ENCODE data around the gene SFXN4. TPM values are rescaled to one million over a fixed set of nuclear protein-coding genes. Genes with fewer than 3 reads are reported as not detected.

SFXN4 gene
- total and polyA plus RNA-seq, 9 of the 15 experiments (the other 6 are each of a cell fraction or from before 2014, with no cell fraction given) = 40.1 to 97.8 (median 54.5) TPM

DNA sequence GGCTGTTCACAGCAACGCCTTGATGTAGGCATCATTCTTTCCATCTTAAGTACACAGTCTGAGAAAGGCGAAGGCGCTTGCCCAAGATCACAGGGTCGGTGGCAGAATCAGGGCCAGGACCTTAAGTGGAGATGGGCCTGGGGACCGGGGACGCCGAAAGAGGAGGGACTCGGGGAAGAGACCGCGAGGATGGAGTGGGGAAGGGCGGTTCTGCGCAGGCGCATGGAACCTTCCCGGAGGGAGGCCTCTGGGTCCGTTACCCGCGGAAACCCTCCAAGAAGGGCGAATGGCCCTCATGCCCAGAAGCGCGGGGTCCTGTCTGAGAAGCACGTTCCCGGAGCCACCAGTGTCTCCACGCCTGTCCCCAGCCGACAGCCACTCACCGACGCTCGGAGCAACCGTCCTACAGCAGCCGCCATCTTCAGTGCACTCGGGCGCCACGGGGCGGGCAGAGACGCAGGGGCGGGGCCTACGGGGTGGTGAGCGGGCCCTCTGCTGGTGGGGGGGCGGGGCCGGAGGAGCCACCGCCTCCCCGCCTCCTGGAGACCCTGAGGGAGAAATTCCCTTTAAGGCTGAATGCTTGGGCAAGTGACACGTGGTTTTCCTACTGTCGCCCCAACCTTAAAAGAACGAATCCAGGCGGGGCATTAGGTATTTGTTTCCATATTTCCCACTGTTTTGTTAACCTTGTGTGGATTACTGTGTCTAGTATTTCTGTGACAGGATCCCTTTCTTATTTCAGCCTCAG, 13.0 kb upstream of the SFXN4 start, which contains the start of gene PRDX3 (continued):
- TF ChIP-seq, protein P1, sequence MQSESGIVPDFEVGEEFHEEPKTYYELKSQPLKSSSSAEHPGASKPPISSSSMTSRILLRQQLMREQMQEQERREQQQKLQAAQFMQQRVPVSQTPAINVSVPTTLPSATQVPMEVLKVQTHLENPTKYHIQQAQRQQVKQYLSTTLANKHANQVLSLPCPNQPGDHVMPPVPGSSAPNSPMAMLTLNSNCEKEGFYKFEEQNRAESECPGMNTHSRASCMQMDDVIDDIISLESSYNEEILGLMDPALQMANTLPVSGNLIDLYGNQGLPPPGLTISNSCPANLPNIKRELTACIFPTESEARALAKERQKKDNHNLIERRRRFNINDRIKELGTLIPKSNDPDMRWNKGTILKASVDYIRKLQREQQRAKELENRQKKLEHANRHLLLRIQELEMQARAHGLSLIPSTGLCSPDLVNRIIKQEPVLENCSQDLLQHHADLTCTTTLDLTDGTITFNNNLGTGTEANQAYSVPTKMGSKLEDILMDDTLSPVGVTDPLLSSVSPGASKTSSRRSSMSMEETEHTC (IDR thresholded peaks at IDR 0.05) = 0 out of 2 replicates have a peak, but pooled peaks have one; percentile 40
- no peak for TF ChIP-seq POLR3G (IDR thresholded peaks at IDR 0.05; ENCODE audit: extremely low read depth, insufficient read length, insufficient replicate concordance)
- TF ChIP-seq SMARCA4 (IDR thresholded peaks at IDR 0.05) = no peak
- TF ChIP-seq, protein P2, sequence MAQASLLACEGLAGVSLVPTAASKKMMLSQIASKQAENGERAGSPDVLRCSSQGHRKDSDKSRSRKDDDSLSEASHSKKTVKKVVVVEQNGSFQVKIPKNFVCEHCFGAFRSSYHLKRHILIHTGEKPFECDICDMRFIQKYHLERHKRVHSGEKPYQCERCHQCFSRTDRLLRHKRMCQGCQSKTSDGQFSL (CRISPR knock-in tag; IDR thresholded peaks at IDR 0.05) = 0 out of 2 replicates have a peak, but pooled peaks have one; percentile 39
- TF ChIP-seq, protein P2 (tag; IDR thresholded peaks at IDR 0.05) = no peak
- TF ChIP-seq ZNF551 (CRISPR knock-in tag; IDR thresholded peaks at IDR 0.05) = no peak
- TF ChIP-seq RBM15 (IDR thresholded peaks at IDR 0.05; ENCODE audit: insufficient read depth, low read length) = no peak
- no peak for TF ChIP-seq TARDBP (IDR thresholded peaks at IDR 0.05)
- peak; percentile 96 for TF ChIP-seq SUPT5H (IDR thresholded peaks at IDR 0.05)
- TF ChIP-seq RNF2 (IDR thresholded peaks at IDR 0.05) = peak; percentile 26; the same call in 1 of the 2 replicates
- TF ChIP-seq SETDB1 (IDR thresholded peaks at IDR 0.05; ENCODE audit: low read length) = no peak
- TF ChIP-seq PCBP1 (IDR thresholded peaks at IDR 0.05; ENCODE audit: low read depth, low read length, poor library complexity, severe bottlenecking) = no peak
- TF ChIP-seq XRCC5 (IDR thresholded peaks at IDR 0.05; ENCODE audit: low read depth, low read length) = no peak
- no peak for TF ChIP-seq STAG1 (CRISPR knock-in tag; IDR thresholded peaks at IDR 0.05; ENCODE audit: borderline replicate concordance)
- TF ChIP-seq BRCA1 (IDR thresholded peaks at IDR 0.05) = no peak
- TF ChIP-seq BRCA1 (CRISPR knock-in tag; IDR thresholded peaks at IDR 0.05) = no peak
- no peak for TF ChIP-seq MEF2D (tag; conservative IDR thresholded peaks at IDR 0.05; ENCODE audit: low read depth)
- no peak for TF ChIP-seq CBX5 (IDR thresholded peaks at IDR 0.05; ENCODE audit: borderline replicate concordance, low read depth)
- no peak for TF ChIP-seq ZNF764 (CRISPR knock-in tag; IDR thresholded peaks at IDR 0.05; ENCODE audit: low read depth)
- TF ChIP-seq, protein P3, sequence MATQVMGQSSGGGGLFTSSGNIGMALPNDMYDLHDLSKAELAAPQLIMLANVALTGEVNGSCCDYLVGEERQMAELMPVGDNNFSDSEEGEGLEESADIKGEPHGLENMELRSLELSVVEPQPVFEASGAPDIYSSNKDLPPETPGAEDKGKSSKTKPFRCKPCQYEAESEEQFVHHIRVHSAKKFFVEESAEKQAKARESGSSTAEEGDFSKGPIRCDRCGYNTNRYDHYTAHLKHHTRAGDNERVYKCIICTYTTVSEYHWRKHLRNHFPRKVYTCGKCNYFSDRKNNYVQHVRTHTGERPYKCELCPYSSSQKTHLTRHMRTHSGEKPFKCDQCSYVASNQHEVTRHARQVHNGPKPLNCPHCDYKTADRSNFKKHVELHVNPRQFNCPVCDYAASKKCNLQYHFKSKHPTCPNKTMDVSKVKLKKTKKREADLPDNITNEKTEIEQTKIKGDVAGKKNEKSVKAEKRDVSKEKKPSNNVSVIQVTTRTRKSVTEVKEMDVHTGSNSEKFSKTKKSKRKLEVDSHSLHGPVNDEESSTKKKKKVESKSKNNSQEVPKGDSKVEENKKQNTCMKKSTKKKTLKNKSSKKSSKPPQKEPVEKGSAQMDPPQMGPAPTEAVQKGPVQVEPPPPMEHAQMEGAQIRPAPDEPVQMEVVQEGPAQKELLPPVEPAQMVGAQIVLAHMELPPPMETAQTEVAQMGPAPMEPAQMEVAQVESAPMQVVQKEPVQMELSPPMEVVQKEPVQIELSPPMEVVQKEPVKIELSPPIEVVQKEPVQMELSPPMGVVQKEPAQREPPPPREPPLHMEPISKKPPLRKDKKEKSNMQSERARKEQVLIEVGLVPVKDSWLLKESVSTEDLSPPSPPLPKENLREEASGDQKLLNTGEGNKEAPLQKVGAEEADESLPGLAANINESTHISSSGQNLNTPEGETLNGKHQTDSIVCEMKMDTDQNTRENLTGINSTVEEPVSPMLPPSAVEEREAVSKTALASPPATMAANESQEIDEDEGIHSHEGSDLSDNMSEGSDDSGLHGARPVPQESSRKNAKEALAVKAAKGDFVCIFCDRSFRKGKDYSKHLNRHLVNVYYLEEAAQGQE (IDR thresholded peaks at IDR 0.05; ENCODE audit: borderline replicate concordance) = no peak
- TF ChIP-seq, protein P3 (CRISPR knock-in tag; IDR thresholded peaks at IDR 0.05; ENCODE audit: low read depth) = peak; percentile 33; the same call in 1 of the 2 replicates
